GM18502 (cell line): ENCODE measurements around the gene AP2A1.

Experiments used
- ATAC-seq: cut with Tn5 transposase; IDR thresholded peaks from one replicate; pipeline ENCODE4 v1.9.1; 2021; ENCODE audit warnings: mild to moderate bottlenecking; ENCODE audit not compliant: unreplicated experiment, poor library complexity

AP2A1 gene

GRCh38 chr19:49851456-49852259, 84.9 kb downstream of the AP2A1 start:
- ATAC-seq, result no peak

- no peak for ATAC-seq
Observed at GRCh38 chr19:49852631-49853126, 85.9 kb downstream of the AP2A1 start.

- ATAC-seq, result no peak
Observed at GRCh38 chr19:49853852-49854377, 87.1 kb downstream of the AP2A1 start.

GRCh38 chr19:49854378-49855263, 87.8 kb downstream of the AP2A1 start:
- ATAC-seq, result no peak

GRCh38 chr19:49855277-49855675, 88.5 kb downstream of the AP2A1 start:
- no peak for ATAC-seq

- ATAC-seq, result no peak
Observed at GRCh38 chr19:49855676-49856573, 89.1 kb downstream of the AP2A1 start.

- no peak for ATAC-seq
Observed at GRCh38 chr19:49856574-49857021, 89.8 kb downstream of the AP2A1 start.
